HG03457 (cell line): ENCODE data around the gene LRRK2.
"Not testable (repeated sequence)": the region's sequence is repeated elsewhere in the genome, so short reads cannot be mapped to it uniquely, and the experiment has no call there.

ENCODE experiments used
- ATAC-seq: cut with Tn5 transposase; IDR thresholded peaks from one replicate; pipeline ENCODE4 v1.9.1; 2021; ENCODE audit warnings: moderate number of reproducible peaks; ENCODE audit not compliant: unreplicated experiment

Gene LRRK2

GRCh38 chr12:40211186-40211585 is 13.6 kb upstream of the LRRK2 start:
- ATAC-seq: not testable (repeated sequence)

GRCh38 chr12:40212566-40212965 is 12.2 kb upstream of the LRRK2 start:
- ATAC-seq: no peak

DNA sequence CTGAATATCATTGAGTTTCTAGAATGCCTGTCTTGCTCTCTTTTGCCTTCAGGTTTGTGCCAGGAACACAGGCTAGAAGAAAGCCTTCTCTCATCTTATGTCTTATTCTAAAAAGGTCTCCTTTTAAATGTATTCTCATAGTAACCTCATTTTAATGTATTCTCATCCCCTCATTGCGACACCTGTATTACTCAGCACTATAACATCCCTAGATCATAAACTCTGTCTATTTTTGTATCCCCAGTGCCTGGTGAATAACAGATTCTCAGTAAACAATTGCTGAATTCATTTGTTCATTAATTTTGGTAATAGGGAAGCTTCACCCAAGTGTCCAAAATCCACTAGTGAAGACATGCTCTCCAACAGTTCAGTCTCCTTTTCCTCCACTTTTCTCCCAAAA is 8.8 kb upstream of the LRRK2 start:
- no peak for ATAC-seq

DNA sequence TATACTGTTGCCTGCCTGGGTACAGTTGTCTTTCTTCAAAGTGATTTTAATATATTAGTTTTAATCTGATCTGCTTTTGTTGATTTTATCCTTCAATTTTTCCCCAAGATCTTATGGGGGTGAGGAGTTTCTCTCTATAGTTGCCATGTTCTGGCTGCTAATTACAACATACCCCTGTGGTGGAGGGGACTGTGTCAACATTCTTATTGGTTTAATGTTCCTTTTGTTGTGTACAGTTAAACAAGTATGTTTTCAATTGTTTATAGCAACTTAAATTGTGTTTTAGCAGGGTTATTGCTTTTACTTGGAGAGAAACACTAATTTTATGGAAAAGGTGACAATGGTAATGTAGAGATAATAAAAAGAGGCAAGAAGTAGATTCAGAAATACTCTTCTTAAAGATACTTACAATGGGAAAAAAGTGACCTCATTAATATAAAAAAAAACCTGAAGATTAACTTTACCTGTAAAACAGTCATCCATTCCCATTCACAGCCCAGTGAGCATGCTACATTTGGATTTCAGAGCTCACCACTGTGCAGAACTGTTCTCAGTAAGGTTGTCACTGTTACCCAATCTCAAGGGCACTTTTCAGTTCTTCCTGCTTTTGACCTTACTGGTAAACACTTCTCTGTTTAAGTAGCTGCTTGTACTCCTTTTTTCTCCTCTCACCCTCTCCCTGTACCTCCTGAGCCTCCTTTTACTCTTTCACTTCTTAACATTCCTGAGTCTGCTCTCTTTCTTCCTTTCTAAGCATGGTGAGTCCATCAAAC is 8.1 kb upstream of the LRRK2 start:
- no peak for ATAC-seq

DNA sequence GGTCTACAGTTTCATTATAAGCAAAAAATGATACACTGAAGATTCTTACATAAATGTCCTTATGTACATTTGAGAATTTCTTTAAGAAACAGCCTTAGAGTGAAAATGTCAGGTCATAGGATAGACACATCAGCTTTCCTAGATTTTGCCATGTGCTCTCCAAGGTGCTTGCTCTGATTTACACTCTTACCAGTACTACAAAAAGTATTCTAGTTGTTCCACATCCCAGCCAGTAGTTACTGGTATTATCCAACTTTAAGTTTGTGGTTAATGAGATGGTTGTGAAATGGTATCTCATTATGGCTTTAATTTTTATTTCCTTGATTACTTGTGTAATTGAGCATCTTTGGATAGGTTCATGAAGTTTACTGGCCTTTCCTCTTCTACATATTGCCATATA is 5.0 kb upstream of the LRRK2 start:
- ATAC-seq: no peak

DNA sequence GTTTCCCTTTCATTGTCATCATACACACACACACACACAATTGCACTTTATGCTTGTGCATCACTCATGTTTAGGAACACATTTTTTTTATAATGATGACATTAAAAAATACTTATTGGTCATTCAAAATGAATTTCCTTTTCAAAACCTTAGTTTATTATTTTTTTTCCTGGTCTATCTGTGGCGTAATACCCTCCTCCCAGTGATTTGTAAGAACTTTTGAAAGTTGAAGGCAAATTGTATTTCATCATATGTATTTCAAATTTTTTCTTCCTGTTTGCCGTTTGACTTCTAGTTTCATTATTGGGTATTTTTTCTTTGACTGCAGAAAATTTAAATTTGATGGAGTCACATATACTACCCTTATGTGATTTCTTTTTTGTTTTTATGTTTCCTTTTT is 2.5 kb upstream of the LRRK2 start:
- ATAC-seq: no peak

DNA sequence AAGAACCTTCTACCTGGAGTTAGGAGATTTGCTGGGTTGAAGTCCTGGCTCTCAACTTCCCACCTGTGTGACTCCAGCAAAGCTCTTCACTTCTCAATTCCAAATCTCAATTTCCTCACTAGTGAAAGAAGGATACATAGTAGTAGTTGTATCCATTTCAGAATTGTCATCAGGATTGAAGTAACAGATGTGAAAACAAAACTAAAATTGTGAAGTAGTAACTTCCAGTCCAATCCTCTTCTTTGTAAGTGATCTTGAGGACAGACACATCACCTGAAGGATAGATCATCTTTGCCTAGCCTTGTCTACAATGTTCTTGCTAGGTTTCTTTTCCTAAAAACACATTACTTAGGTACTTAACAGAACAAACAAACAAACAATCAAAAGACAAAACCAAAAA is 1.2 kb upstream of the LRRK2 start:
- ATAC-seq: no peak

DNA sequence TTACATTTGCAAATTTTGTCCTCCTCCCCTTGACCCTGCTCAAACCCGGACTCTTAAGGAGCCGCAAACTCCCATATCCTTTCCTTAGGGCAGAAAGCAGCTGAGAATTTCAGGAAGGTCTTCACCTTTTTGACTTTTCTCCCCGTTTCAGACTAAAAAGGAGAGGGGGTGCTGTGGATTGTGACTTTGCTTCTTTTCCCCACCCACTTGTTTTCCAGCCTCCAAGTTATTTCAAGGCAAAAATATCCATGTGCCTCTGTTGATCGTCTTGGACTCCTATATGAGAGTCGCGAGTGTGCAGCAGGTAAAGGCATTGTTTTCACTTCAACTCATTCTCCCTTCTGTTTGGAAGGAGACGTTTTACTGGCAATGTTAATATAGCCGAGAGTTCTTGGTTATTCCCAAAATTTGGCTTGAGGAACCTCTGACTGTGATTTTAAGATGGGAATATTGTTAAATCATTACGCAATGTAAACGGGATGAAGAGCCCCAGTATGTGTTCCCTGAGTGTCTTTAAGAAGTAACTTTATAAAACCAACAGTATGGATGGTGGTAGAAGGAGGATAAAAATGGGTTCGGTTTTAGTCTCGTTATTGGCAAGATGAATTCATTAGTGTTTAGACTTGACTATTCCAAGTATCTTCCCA is 663 bp downstream of the LRRK2 start:
- no peak for ATAC-seq

- ATAC-seq: peak; percentile 41
Measured at GRCh38 chr12:40225984-40226602, 1.3 kb downstream of the LRRK2 start.

GRCh38 chr12:40226705-40227104 is 1.9 kb downstream of the LRRK2 start:
- ATAC-seq: peak; percentile 23

DNA sequence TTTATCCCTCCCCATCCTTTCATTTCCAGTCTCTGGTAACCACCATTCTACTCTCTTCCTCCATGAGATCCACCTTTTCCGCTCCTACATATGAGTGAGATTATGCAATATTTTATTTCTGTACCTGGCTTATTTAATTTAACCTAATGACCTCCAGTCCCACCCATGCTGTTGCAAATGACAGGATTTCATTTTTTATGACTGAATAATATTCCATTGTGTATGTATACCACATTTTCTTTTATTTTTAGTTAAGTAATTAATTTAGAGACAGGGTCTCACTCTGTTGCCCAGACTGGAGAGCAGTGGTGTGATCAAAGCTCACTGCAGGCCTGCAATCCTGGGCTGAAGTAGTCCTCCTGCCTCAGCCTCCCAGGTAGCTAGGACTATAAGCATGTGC is 2.6 kb downstream of the LRRK2 start:
- no peak for ATAC-seq

- no peak for ATAC-seq
Measured at GRCh38 chr12:40228727-40229126, 3.9 kb downstream of the LRRK2 start.

GRCh38 chr12:40229690-40230651 is 5.2 kb downstream of the LRRK2 start:
- no peak for ATAC-seq

DNA sequence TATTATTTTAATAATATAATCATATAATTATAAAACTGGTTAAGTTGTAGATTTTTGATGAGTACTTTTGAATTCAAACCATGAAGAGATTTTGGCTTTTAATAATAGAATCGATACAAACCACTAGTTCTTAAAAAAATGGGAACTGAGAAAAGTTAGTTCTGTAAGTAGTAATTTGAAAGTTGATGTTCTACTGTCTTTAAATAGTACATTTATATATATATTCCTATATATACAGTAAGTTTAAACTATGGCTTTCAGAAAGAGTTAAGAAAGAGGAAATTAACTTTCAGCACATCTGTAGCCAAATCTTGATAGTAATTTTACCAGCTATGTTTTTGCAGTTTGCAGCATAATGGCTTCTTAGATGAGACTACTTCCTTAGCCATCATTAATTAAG is 7.8 kb downstream of the LRRK2 start:
- ATAC-seq: no peak

DNA sequence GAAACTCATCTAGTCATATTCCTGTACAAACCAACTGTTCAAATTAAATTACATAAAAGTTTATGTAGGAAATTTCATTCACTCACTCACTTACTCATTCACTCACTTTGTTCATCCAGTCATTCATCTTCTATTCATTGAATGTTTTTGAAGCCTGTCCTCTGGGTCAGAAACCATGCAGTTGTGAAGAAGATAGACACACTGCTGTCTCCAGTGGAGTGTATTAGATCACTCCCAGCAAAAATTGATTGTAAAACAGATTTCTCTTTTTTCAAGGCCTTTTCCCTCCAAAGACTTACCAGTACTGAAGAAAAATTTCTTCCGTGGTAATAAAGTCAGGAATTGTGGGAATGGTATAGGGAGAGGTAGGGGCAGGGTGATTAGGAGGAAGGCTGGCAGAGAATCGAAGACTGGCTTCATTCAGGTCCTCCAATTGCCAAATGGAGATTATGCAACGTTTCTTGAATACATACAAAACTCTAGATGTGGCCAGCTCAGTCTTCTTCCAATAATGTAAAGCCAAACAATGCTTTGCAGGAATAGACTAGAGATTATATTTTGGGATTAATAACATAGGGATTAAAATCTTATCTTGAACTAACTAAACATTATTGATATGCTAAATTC is 9.1 kb downstream of the LRRK2 start:
- no peak for ATAC-seq

DNA sequence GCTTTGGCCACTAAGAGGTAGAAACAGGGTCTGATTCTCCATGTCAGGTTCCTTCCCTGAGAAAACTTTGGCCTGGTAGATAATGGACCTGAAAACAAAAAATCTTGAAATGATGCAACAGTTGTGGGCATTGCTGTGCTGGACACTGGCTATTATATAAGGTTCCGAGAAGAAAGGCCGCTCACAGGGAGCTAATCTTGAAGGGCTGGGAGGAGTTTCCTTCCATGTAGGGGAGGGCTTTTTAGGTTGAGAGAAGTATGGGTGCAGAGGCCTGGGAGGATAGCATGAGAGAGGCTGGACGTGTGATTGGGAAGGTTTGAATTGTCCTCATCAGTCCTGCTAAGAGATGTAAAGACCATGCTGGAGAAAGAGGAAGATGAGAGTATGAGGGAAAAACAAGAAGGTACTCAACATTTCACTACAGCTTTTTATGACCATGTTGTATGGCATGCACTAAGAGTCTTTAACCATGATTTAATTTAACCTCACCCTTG is 11.6 kb downstream of the LRRK2 start:
- ATAC-seq: no peak

DNA sequence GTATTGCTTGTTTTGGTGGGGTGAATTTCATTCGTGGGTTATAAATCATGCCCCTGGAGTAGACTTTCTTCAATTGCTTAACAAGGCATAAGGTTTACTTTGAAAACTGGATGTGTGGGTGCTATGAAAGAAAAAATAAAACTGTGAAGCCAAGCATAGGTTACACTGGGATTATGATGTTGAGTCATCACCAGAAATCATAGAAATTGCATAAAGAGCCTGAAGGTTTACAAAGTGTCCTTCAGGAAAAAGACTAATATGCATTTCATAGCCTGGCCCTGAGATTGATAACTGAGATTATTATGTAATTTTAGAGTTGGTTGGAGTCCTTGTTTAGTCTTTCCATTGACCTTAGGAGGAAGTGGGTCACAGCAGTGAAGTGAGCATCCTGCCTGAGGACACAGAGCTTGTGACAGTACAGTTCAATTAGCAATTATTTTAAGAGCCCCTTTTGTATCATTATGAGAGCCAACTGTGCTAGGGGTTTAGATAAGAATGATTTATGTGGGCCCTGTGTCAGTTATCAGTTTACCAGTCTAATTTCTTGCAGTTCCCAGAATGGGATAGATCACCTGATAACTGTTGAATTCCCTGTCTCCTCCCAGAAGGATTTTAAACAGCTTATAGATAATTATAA is 13.6 kb downstream of the LRRK2 start:
- no peak for ATAC-seq

DNA sequence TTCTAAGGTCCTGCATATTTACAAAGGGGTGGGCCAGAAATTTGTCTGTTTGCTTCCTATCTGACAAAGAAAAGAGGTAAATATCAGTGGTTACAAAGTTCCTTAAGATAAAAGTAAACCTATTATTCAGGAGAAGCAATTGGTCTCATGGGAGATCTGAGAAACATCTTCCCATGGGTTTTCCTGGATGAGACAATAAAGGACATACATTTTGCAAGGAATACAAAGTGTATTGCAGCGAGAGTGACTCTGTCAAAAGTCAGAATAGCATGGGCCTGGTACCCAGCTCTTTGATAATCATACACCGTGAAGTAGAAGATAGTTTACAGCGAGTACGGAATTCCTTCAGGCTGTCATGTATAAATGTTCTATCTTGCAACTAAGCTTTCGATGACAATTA is 14.2 kb downstream of the LRRK2 start:
- ATAC-seq: no peak

GRCh38 chr12:40240779-40241178 is 16.0 kb downstream of the LRRK2 start:
- ATAC-seq: no peak

DNA sequence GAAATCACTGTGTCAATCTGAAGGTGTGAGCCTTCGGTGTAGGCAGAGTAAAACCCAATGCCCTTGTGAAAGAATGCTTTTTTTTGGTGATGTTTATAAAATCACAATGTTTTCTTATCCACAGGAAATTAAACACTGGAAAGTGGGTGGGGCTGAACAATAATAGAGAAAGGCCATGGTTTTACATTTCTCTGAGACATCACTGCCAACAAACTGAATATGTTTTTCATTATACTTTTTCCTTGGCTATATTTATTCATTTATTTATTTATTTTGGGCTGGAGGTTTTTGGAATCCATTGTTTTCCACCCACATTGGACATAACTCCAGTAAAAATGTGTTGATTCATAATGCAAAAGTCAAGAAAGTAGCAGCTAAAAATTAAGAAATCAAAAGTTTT is 16.9 kb downstream of the LRRK2 start:
- ATAC-seq: no peak
